Panc1 (cell line): ENCODE results near the gene YTHDF1. TPM values are rescaled to one million over a fixed set of nuclear protein-coding genes. Genes with fewer than 3 reads are reported as not detected.

Source experiments
- ATAC-seq: fragments of 200-7000 bp; cut with Tn5 transposase; 2 replicates; pipeline ENCODE4 v1.9.1; 2020; ENCODE audit warnings: mild to moderate bottlenecking, moderate library complexity
- Bru-seq: library from RNA; stranded (reverse); fragments of 400-500 nt; gene quantifications from one replicate; lab custom pipeline; 2021; lab: Mats Ljungman, UMichigan
- BruChase-seq, 2 experiments: library from RNA; stranded (reverse); fragments of 400-500 nt; gene quantifications; one replicate each; lab custom pipeline; 2021; lab: Mats Ljungman, UMichigan
- BruUV-seq: library from RNA; stranded (reverse); fragments of 400-500 nt; replicated peaks from 2 replicates; lab custom pipeline; 2021; lab: Mats Ljungman, UMichigan
- CTCF ChIA-PET: fragments of 300-600 bp; sonication (Branson Sonifier 250); formaldehyde crosslinking; loops from one replicate; lab custom pipeline; 2022; ENCODE audit warnings: antibody characterized with exemption; lab: Charles Lee
- POLR2A ChIA-PET: fragments of 300-600 bp; sonication (Branson Sonifier 250); formaldehyde crosslinking; loops from one replicate; lab custom pipeline; 2022; ENCODE audit warnings: antibody characterized with exemption; lab: Charles Lee
- DNase-seq: peaks from one replicate; pipeline ENCODE4 v3.0.0-alpha.2; 2010; ENCODE audit warnings: low read depth, low spot score
- H3K27ac ChIP-seq: 2 replicates; pipeline ENCODE4 v1.5.1; 2011; ENCODE audit warnings: mild to moderate bottlenecking, low read length, inconsistent platforms
- H3K27me3 ChIP-seq: fragments of 200-500 bp; sonication (Bioruptor generic); 2 replicates; pipeline ENCODE4 v1.6.0; 2014; ENCODE audit warnings: low read length, inconsistent platforms; ENCODE audit not compliant: control insufficient read depth, insufficient read depth
- H3K36me3 ChIP-seq: fragments of 200-500 bp; sonication (Bioruptor generic); 2 replicates; pipeline ENCODE4 v1.5.1; 2014; ENCODE audit warnings: inconsistent platforms, mild to moderate bottlenecking, low read length, moderate library complexity; ENCODE audit not compliant: control insufficient read depth, insufficient read depth
- H3K4me1 ChIP-seq: 2 replicates; pipeline ENCODE4 v1.5.1; 2011; ENCODE audit warnings: inconsistent platforms, mild to moderate bottlenecking, low read length, moderate library complexity; ENCODE audit not compliant: control insufficient read depth, insufficient read depth
- H3K4me3 ChIP-seq, 2 experiments: 2 replicates each; pipeline ENCODE4 v1.5.1; 2011 to 2012; ENCODE audit warnings: low read depth in 2 of 2, low read length in 2 of 2, mild to moderate bottlenecking in 2 of 2, inconsistent platforms in 1 of 2, moderate library complexity in 1 of 2
- H3K9me3 ChIP-seq: fragments of 200-500 bp; sonication (Bioruptor generic); 2 replicates; pipeline ENCODE4 v1.5.1; 2014; ENCODE audit warnings: low read depth, mild to moderate bottlenecking, inconsistent platforms, low read length, moderate library complexity; ENCODE audit not compliant: control insufficient read depth, insufficient read depth
- CTCF ChIP-seq: fragments of 450-650 bp; IDR thresholded peaks from 2 replicates; pipeline ENCODE4 v1.5.1; 2017; ENCODE audit warnings: mild to moderate bottlenecking
- POLR2AphosphoS5 ChIP-seq: IDR thresholded peaks from 2 replicates; pipeline ENCODE4 v1.6.1; 2012; ENCODE audit warnings: mild to moderate bottlenecking, low read depth, low read length, moderate library complexity
- REST ChIP-seq, 2 experiments: IDR thresholded peaks; 2 replicates each; pipeline ENCODE4 v1.6.1; 2011 to 2012; ENCODE audit warnings: low read depth in 2 of 2, control low read depth in 1 of 2, low read length in 1 of 2, mild to moderate bottlenecking in 1 of 2, moderate library complexity in 1 of 2; ENCODE audit not compliant: insufficient read depth in 1 of 2
- SIN3A ChIP-seq: IDR thresholded peaks from 2 replicates; pipeline ENCODE4 v1.6.1; 2012; ENCODE audit warnings: low read depth, mild to moderate bottlenecking, low read length, moderate library complexity, borderline replicate concordance; ENCODE audit not compliant: insufficient read depth
- in situ Hi-C: cut with HindIII; loops from 2 replicates; pipeline ENCODE4 v1.10.0; 2016; ENCODE audit warnings: low sequenced_read_pairs, low pct_unique_long_range_greater_than_20kb
- intact Hi-C: fragments of 100-400 bp; cut with micrococcal nuclease; formaldehyde crosslinking; loops from one replicate; pipeline ENCODE4 v1.10.0; 2022; ENCODE audit not compliant: unreplicated experiment
- long read RNA-seq: library from polyadenylated mRNA; unstranded; transcript quantifications from one replicate; pipeline ENCODE4 v2.0.0, GENCODE V29; 2021; ENCODE audit not compliant: unreplicated experiment
- polyA plus RNA-seq: library from polyadenylated mRNA; unstranded; fragments of >200 nt; gene quantifications from one replicate; pipeline ENCODE4 v1.2.1, GENCODE V29; 2012; ENCODE audit warnings: missing spikeins; ENCODE audit not compliant: insufficient read length
- total RNA-seq: library from RNA; stranded (reverse); gene quantifications from one replicate; pipeline ENCODE4 v1.2.1, GENCODE V29; 2021; ENCODE audit not compliant: unreplicated experiment

The YTHDF1 gene
- total RNA-seq (43.0 TPM), Bru-seq, nascent RNA (percentile 86 among the genes with signal in this experiment), BruChase-seq, experiment 1, labeled RNA remaining after a 2-hour chase (percentile 94 among the genes with signal in this experiment), BruChase-seq, experiment 2, labeled RNA remaining after a 6-hour chase (percentile 84 among the genes with signal in this experiment)
- polyA plus RNA-seq, result 24.9 TPM
- long read RNA-seq, transcript YTHDF1-202 (5 exons, 3,301 nt), result major isoform, 81 of 213 reads
- long read RNA-seq, partial matches to known transcripts, result 119 of 213 reads
- long read RNA-seq, other reads (novel, unspliced or antisense), result 13 of 213 reads

GRCh38 chr20:63216041-63216848 is at the start of gene YTHDF1:
YTHDF1 (minus strand) TSS chr20:63216131; CDS start chr20:63215892, 239 bp downstream.
- intact Hi-C loops (no loop called here), in situ Hi-C loops (no loop called here)
- no TSS peak for BruUV-seq
- ATAC-seq, result peak; percentile 96
- POLR2A ChIA-PET, result no interaction called here
- TF ChIP-seq POLR2AphosphoS5 (peak; percentile 77), REST (IDR thresholded peaks at IDR 0.05; ENCODE audit: insufficient read depth in 1 of 2, low read depth in 2 of 2, low read length in 1 of 2) (0 out of 4 replicates have a peak, but pooled peaks of 1 of the 2 experiments have one; percentile 6), CTCF (no peak)
- Histone ChIP-seq H3K9me3 (no peaks in the 10 kb centered on the region), H3K27me3 (no peaks in the 10 kb centered on the region), H3K36me3 (peaks cover 15% of the 10 kb centered on the region), H3K4me3 (peak within 1 kb of the TSS; percentile 86 to 97), H3K27ac (peak within 1 kb of the TSS; percentile 94), H3K4me1 (peaks cover 12% of the 10 kb centered on the region)
- DNase-seq, result peak; percentile 75
- CTCF ChIA-PET, result interaction anchor here (1.5 kb wide), 1 partner anchor 18 kb away, joined by 3 read pairs; no protein-coding TSS in a partner anchor

- H3K4me1 ChIP-seq, result no peaks in the 10 kb centered on the region
- POLR2A ChIA-PET, result no interaction called here
- in situ Hi-C loops, result no loop called here
- DNase-seq, result no peak
- H3K9me3 ChIP-seq, result no peaks in the 10 kb centered on the region
- intact Hi-C loops, result no loop called here
- CTCF ChIA-PET, result no interaction called here
- no peaks in the 10 kb centered on the region for H3K36me3 ChIP-seq
- ATAC-seq, result no peak
- no TSS peak for BruUV-seq
- no peak overlapping the region for H3K27ac ChIP-seq
- TF ChIP-seq POLR2AphosphoS5, result no peak
- no peak for TF ChIP-seq SIN3A
- no peak for TF ChIP-seq CTCF
- H3K27me3 ChIP-seq, result no peaks in the 10 kb centered on the region
- no peak overlapping the region for H3K4me3 ChIP-seq
Observed at GRCh38 chr20:63264519-63264918, 48.6 kb upstream of the YTHDF1 start.
